GM19351 (cell line): ENCODE results near the gene ZNFX1.

ENCODE experiments used
- ATAC-seq: cut with Tn5 transposase; IDR thresholded peaks from one replicate; pipeline ENCODE4 v1.9.1; 2021; ENCODE audit warnings: mild to moderate bottlenecking, moderate library complexity; ENCODE audit not compliant: unreplicated experiment

Gene ZNFX1

DNA sequence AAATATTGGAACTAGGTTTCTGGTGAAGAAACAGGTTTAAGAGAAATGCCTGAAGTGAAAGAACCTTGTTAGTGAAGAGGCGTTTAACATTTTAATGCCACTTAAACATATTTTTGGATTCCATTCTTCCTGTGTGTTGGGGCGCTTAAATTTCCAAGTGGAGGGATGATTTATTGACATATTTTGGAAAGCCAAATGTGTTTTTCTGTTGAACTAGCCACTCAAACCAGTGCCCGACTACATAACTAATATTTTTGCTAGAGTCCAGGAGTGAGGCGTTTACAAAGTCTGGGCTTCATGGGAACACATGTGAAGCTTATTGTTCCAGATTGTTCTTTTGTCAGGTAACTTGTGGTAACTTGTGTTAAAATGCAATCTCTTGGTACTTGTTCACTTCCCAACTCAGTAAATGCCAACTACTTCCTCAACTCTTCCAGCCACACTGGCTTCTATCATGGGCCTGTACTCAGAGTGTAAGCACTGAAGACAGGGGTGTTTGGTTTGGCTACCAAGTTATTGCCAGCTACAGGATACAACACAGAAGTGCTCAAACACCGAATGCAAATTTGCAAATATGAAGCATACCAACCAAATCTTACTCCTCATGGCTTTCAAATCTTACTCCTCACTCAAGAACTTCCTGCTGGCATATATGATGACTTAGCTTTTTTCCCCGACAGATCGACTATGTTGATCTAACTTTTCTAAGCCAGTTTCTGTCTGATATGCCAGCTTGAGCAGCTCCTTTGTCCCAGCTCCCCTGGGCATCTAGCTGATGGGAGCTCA lies 2.0 kb upstream of the ZNFX1 start:
- ATAC-seq, result no peak

- ATAC-seq, result no peak
Measured at GRCh38 chr20:49278818-49279676, 1.2 kb upstream of the ZNFX1 start.

DNA sequence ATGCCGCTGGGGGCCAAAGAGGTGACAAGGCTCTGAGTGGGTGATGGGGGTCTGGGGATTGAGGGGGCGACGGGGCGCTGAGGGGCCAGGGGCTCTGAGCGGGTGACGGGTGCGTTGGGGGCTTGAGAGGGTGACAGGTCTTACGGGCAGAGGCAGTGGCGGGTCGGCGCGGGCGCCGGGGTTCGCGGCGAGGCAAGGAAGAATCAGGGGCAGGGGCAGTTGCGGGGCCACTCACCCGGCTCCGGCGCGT lies 146 bp downstream of the ZNFX1 start:
- no peak for ATAC-seq

GRCh38 chr20:49276961-49277785 lies 684 bp downstream of the ZNFX1 start:
- ATAC-seq, result no peak

GRCh38 chr20:49276161-49276960 lies 1.5 kb downstream of the ZNFX1 start:
- ATAC-seq, result no peak

- no peak for ATAC-seq
Measured at GRCh38 chr20:49275636-49276035, 2.2 kb downstream of the ZNFX1 start.

DNA sequence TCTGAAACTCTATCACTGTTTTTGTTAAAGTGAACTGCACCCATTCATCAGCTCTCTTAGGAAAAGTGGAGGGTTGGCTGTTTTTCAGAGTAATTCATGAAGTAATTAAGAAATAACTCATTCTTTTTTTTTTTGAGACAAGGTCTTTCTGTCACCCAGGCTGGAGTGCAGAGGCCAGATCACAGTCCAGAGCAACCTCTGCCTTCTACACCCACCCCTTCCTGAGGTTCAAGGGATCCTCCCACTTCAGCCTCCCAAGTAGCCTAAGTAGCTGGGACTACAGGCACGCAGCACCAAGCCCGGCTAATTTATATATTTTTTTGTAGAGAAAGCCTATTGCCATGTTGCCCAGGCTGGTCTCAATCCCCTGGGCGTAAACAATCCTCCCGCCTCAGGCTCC lies 2.6 kb downstream of the ZNFX1 start:
- no peak for ATAC-seq

DNA sequence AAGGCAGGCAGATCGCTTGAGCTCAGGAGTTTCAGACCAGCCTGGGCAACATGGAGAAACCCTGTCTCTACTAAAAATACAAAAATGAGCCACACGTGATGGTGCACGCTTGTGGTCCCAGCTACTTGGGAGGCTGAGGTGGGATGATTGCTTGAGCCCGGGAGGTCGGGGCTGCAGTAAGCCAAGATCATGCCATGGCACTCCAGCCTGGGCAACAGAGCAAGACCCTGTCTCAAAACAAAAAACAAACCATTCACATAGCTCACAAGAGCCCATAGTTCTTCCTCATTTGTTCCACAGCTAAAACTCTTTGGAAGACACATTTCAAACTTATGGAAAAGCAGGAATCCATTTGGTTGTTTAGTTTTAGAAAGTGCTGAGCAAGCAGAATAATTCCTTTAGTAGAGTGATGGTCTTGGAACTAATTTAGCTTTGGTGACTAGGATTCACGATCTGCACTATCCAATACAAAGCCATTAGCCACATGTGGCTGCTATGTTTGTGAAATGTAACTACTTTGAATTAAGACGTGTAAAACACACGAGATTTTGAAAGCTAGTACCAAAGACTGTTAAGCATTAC lies 4.1 kb downstream of the ZNFX1 start:
- no peak for ATAC-seq

- ATAC-seq, result peak; percentile 44
Measured at GRCh38 chr20:49272654-49273053, 5.2 kb downstream of the ZNFX1 start.

- no peak for ATAC-seq
Measured at GRCh38 chr20:49270736-49271135, 7.1 kb downstream of the ZNFX1 start.

GRCh38 chr20:49270177-49270576 lies 7.7 kb downstream of the ZNFX1 start:
- ATAC-seq, result no peak

DNA sequence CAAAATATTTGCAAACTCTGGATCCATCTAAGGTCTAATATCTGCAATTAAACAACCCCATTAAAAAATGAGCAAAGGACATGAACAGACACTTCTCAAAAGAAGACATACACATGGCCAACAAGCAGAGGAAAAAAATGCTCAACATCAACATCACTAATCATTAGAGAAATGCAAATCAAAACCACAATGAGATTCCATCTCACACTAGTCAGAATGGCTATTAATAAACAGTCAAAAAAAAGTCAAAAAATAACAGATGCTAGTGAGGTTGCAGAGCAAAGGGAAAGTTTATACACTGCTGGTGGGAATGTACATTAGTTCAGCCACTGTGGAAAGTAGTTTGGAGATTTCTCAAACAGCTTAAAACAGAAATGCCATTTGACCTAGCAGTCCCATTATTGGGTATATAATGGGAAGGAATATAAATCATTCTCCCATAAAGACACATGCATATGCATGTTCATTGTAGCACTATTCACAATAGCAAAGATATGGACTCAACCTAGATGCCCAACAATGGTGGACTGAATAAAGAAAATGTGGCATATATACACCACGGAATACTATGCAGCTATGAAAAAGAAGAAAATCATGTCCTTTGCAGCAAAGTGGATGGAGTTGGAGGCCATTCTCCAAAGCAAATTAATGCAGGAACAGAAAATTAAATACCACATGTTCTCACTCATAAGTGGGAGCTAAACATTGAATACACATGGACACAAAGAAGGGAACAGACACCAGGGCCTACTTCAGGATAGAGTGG lies 9.1 kb downstream of the ZNFX1 start:
- no peak for ATAC-seq

DNA sequence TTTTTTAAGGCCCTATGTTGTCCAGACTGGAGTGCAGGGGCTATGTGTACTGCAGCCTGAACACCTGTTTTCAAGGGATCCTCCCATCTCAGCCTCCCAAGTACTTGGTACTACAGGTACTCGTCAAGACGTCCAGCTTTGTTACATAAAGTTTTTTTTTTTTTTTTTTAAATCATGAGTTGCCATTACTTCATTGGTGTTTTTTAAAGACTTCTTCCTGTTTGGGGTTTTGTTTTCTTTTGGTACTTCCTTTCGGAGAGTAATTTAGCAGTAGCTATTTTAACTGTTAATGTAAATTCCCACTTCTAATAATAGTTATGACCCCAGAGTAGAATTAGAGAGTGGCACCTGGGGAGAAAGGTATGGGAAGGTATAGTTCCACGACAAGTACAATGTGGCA lies 10.5 kb downstream of the ZNFX1 start:
- no peak for ATAC-seq

DNA sequence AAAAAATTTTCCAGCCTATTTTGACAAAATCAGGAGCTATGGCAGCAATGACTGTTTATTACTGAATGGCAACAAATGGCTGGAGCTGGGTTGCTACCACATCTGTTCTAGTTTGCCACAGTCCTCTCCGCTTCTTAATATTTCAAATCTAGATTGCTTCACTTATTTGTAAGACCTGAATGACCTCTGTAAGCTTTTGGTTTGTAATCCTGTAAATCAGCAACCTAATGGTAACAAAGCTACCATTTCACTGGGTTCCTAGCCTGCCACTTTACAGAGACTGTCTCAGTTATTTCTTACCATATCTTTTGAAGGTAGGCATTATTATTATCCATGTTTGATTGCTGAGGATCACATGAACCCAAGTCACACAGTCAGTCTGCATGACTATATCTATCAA lies 15.4 kb downstream of the ZNFX1 start:
- ATAC-seq, result no peak

GRCh38 chr20:49261173-49261572 lies 16.7 kb downstream of the ZNFX1 start:
- no peak for ATAC-seq

DNA sequence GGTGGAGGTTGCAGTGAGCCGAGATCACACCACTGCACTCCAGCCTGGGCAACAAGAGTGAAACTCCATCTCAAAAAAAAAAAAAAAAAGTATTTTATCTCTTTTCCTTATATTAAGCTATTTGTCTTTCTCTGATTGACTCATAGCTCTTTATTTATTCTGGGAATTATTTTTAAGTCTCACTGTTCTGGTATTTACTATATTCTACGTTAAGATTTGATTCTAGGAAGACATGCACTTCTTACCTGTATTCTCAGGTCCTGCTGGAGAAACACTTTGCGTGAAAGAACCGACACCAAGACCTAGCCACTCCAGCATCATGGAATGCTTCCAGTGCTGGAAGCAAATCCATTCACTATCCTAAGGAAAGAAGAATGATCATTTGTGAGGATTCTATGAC lies 17.6 kb downstream of the ZNFX1 start:
- no peak for ATAC-seq

DNA sequence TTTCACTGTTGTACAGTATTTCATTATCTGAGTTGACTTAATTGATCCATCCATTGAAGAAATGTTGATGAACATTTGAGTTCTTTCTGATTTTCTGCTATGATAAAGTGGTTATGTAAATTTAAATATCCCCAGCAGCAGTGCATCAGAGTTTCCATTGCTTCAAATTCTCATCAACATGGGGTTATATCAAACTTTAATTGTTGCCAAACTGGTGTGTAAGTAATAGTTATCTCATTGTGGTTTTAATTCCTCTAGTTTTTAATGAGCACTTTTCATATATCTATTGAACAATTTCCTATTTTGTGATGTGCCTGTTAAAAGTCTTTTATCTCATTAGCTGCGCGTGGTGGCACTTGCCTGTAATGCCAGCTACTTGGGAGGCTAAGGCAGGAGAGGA lies 18.1 kb downstream of the ZNFX1 start:
- ATAC-seq, result no peak

DNA sequence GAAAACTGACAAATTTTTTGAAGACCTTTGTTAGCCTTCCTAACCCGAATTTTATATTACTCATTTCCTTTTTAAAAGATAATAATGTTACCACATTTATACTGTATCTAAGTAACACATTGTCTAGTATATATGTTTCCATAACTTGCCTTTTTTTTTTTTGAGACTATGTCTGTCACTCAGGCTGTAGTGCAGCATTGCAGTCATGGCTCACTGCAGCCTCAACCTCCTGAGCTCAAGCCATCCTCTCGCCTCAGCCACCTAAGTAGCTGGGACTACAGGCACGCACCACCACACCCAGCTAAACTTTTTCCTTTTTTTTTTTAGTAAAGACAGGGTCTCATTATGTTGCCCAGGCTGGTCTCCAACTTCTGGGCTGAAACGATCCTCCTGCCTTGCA lies 18.6 kb downstream of the ZNFX1 start:
- no peak for ATAC-seq

DNA sequence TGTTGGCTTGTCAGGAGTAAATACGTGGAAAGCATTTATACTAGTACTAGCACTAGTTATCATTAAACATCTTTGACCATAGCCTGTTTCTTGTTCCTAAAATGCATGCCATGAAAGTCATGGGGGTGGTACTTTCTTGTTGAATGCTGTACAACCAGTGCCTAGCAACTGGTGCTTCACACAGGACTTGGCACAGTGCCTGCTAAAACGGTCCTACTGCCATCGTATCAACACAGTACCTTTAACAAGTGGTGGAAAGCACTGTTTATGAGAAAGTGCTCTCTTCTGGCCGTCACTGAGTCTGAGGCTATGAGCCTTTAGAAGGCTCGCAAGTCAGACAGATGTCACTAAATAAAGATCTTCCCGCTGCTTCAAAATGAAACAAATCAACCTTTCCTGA lies 21.6 kb downstream of the ZNFX1 start:
- no peak for ATAC-seq
